GM21529 (cell line): Measurements from ENCODE around the gene TAF5L.
"Not testable (repeated sequence)": the region's sequence is repeated elsewhere in the genome, so short reads cannot be mapped to it uniquely, and the experiment has no call there.

ENCODE experiments used
- ATAC-seq: cut with Tn5 transposase; IDR thresholded peaks from one replicate; pipeline ENCODE4 v1.9.1; 2021; ENCODE audit not compliant: unreplicated experiment

TAF5L gene

GRCh38 chr1:229608590-229608989 is 17.3 kb downstream of the TAF5L start:
- no peak for ATAC-seq

- ATAC-seq, result no peak
Observed at GRCh38 chr1:229607370-229607769, 18.6 kb downstream of the TAF5L start.

GRCh38 chr1:229603371-229604005 is 22.4 kb downstream of the TAF5L start:
- ATAC-seq, result no peak

- ATAC-seq, result no peak
Observed at GRCh38 chr1:229600229-229600628, 25.7 kb downstream of the TAF5L start.

- no peak for ATAC-seq
Observed at GRCh38 chr1:229599218-229599954, 26.5 kb downstream of the TAF5L start.

GRCh38 chr1:229597877-229598276 is 28.0 kb downstream of the TAF5L start:
- no peak for ATAC-seq

GRCh38 chr1:229596925-229597699 is 28.8 kb downstream of the TAF5L start:
- ATAC-seq, result no peak

GRCh38 chr1:229595876-229596275 is 30.0 kb downstream of the TAF5L start:
- ATAC-seq, result not testable (repeated sequence)

GRCh38 chr1:229594227-229595008 is 31.5 kb downstream of the TAF5L start:
- ATAC-seq, result no peak

- ATAC-seq, result no peak
Observed at GRCh38 chr1:229593800-229594199, 32.1 kb downstream of the TAF5L start.

GRCh38 chr1:229590119-229590518 is 35.8 kb downstream of the TAF5L start:
- no peak for ATAC-seq

- ATAC-seq, result no peak
Observed at GRCh38 chr1:229585338-229585737, 40.6 kb downstream of the TAF5L start.

- no peak for ATAC-seq
Observed at GRCh38 chr1:229582715-229583114, 43.2 kb downstream of the TAF5L start.

- no peak for ATAC-seq
Observed at GRCh38 chr1:229582011-229582694, 43.8 kb downstream of the TAF5L start.

GRCh38 chr1:229581485-229581884 is 44.4 kb downstream of the TAF5L start:
- no peak for ATAC-seq

- peak; percentile 93 for ATAC-seq
Observed at GRCh38 chr1:229579059-229579673, 46.8 kb downstream of the TAF5L start.

GRCh38 chr1:229578168-229579058 is 47.5 kb downstream of the TAF5L start:
- no peak for ATAC-seq

GRCh38 chr1:229574679-229575442 is 51.1 kb downstream of the TAF5L start:
- ATAC-seq, result no peak
